Liver (tissue), 9 donors: ENCODE data around the gene ZNF837. TPM values are rescaled to one million over a fixed set of nuclear protein-coding genes. Genes with fewer than 3 reads are reported as not detected.

Experiments
- DNase-seq: peaks from one replicate; pipeline ENCODE4 v3.0.0-alpha.2; 2017; ENCODE audit warnings: low spot score
- H3K27ac ChIP-seq, 2 donors: one replicate each; pipeline ENCODE4 v1.7.0; 2013; ENCODE audit warnings: inconsistent platforms in 2 of 2, low read length in 2 of 2, control low read depth in 1 of 2, low read depth in 1 of 2, mild to moderate bottlenecking in 1 of 2
- H3K27me3 ChIP-seq, 4 donors: one replicate each; pipeline versions ENCODE4 v1.6.1 to v1.7.0; 2013; ENCODE audit warnings: low read length in 3 of 4, inconsistent platforms in 1 of 4, mild to moderate bottlenecking in 1 of 4, moderate library complexity in 1 of 4; ENCODE audit not compliant: control insufficient read depth in 4 of 4, insufficient read depth in 4 of 4
- H3K36me3 ChIP-seq, 4 donors: one replicate each; pipeline versions ENCODE4 v1.6.1 to v1.7.0; 2013; ENCODE audit warnings: low read length in 3 of 4, mild to moderate bottlenecking in 3 of 4, low read depth in 1 of 4, moderate library complexity in 1 of 4; ENCODE audit not compliant: control insufficient read depth in 4 of 4, insufficient read depth in 3 of 4
- H3K4me1 ChIP-seq, 4 donors: one replicate each; pipeline versions ENCODE4 v1.6.1 to v1.7.0; 2013; ENCODE audit warnings: low read length in 3 of 4, mild to moderate bottlenecking in 3 of 4, moderate library complexity in 1 of 4; ENCODE audit not compliant: control insufficient read depth in 4 of 4, insufficient read depth in 4 of 4
- H3K4me3 ChIP-seq, 3 donors: one replicate each; pipeline versions ENCODE4 v1.6.1 to v1.7.0; 2013; ENCODE audit warnings: low read length in 3 of 3, control low read depth in 1 of 3, low read depth in 1 of 3, mild to moderate bottlenecking in 1 of 3
- H3K9ac ChIP-seq, 2 donors: one replicate each; pipeline ENCODE4 v1.7.0; 2013; ENCODE audit warnings: low read length in 2 of 2, mild to moderate bottlenecking in 2 of 2, moderate library complexity in 2 of 2, control low read depth in 1 of 2, low read depth in 1 of 2
- H3K9me3 ChIP-seq, 4 donors: one replicate each; pipeline versions ENCODE4 v1.6.1 to v1.7.0; 2013; ENCODE audit warnings: low read length in 3 of 4; ENCODE audit not compliant: control insufficient read depth in 4 of 4
- ATF3 ChIP-seq: IDR thresholded peaks from 2 replicates; pipeline ENCODE4 v1.6.1; 2016; ENCODE audit warnings: antibody characterized with exemption
- CTCF ChIP-seq: fragments of 150-350 bp; IDR thresholded peaks from 2 replicates; pipeline ENCODE4 v1.5.1; 2017; ENCODE audit warnings: improper control_type of control experiment, low read depth, low read length; ENCODE audit not compliant: missing input control
- EGR1 ChIP-seq, 2 donors: IDR thresholded peaks; 2 replicates each; pipeline ENCODE4 v1.6.1; 2016 to 2018; ENCODE audit warnings: antibody characterized with exemption in 2 of 2, low read depth in 2 of 2
- GABPA ChIP-seq, 2 donors: IDR thresholded peaks in 1 of 2; conservative IDR thresholded peaks in 1 of 2; 2 replicates each; pipeline ENCODE4 v1.6.1; 2016; ENCODE audit warnings: antibody characterized with exemption in 2 of 2, mild to moderate bottlenecking in 1 of 2, moderate library complexity in 1 of 2
- HNF4A ChIP-seq, 2 donors: conservative IDR thresholded peaks; 2 replicates each; pipeline ENCODE4 v1.6.1; 2016; ENCODE audit warnings: antibody characterized with exemption in 2 of 2, mild to moderate bottlenecking in 2 of 2
- HNF4G ChIP-seq: IDR thresholded peaks from 2 replicates; pipeline ENCODE4 v1.6.1; 2016; ENCODE audit warnings: antibody characterized with exemption
- JUND ChIP-seq, 2 donors: IDR thresholded peaks; 2 replicates each; pipeline ENCODE4 v1.6.1; 2016; ENCODE audit warnings: antibody characterized with exemption in 2 of 2
- MAX ChIP-seq: IDR thresholded peaks from 2 replicates; pipeline ENCODE4 v1.6.1; 2016; ENCODE audit warnings: antibody characterized with exemption
- NR2F2 ChIP-seq: IDR thresholded peaks from 2 replicates; pipeline ENCODE4 v1.6.1; 2016; ENCODE audit warnings: antibody characterized with exemption
- RAD21 ChIP-seq, 2 donors: IDR thresholded peaks; 2 replicates each; pipeline ENCODE4 v1.6.1; 2016; ENCODE audit warnings: antibody characterized with exemption in 2 of 2, mild to moderate bottlenecking in 2 of 2
- REST ChIP-seq: IDR thresholded peaks from 2 replicates; pipeline ENCODE4 v1.6.1; 2016; ENCODE audit warnings: antibody characterized with exemption, mild to moderate bottlenecking
- RXRA ChIP-seq, 2 donors: IDR thresholded peaks; 2 replicates each; pipeline ENCODE4 v1.6.1; 2017 to 2018; ENCODE audit warnings: antibody characterized with exemption in 2 of 2, mild to moderate bottlenecking in 1 of 2
- YY1 ChIP-seq: IDR thresholded peaks from 2 replicates; pipeline ENCODE4 v1.6.1; 2016; ENCODE audit warnings: antibody characterized with exemption, mild to moderate bottlenecking
- ZBTB33 ChIP-seq: IDR thresholded peaks from 2 replicates; pipeline ENCODE4 v1.6.1; 2016; ENCODE audit warnings: antibody characterized with exemption
- WGBS: extraction: QIAGEN DNeasy Blood & Tissue Kit; methylation state at CpG from one replicate; pipeline ENCODE4 v1.1.7; 2013; 5-methylcytosine and 5-hydroxymethylcytosine counted together
- polyA plus RNA-seq, 2 donors: library from polyadenylated mRNA; stranded (reverse) in 1 of 2; unstranded in 1 of 2; fragments of 200-250 nt in 1 of 2; fragments of >200 nt in 1 of 2; fragmentation: Nextera tagmentation in 1 of 2; extraction: Ambion mirVana in 1 of 2; gene quantifications; one replicate each; pipeline versions ENCODE4 v1.2.1 to v1.2.3, GENCODE V29; 2013 to 2015
- total RNA-seq, 2 donors: library from RNA; depleted of rRNA; stranded (reverse); fragments of >200 nt; gene quantifications; one replicate each; pipeline ENCODE4 v1.2.3, GENCODE V29; 2014
- donor health status: healthy.
- donor health status: healthy.
- donor health status: healthy.
- donor health status: healthy.
- donor health status: healthy.

The ZNF837 gene
- total and polyA plus RNA-seq, 4 donors, result 0.54 to 3.6 (median 2.3) TPM

GRCh38 chr19:58367698-58368454, 13.0 kb downstream of the ZNF837 start:
- Histone ChIP-seq H3K9ac (no peak overlapping the region), H3K4me1 (peaks cover 4 to 10% (median 5%) of the 10 kb centered on the region in 4 donors), H3K9me3 (no peaks in the 10 kb centered on the region), H3K27me3 (no peaks in the 10 kb centered on the region), H3K4me3 (no peak overlapping the region), H3K27ac (no peak overlapping the region), H3K36me3 (peaks cover 0 to 2% (median 0%) of the 10 kb centered on the region in 4 donors)
- 79% methylated on average over 106 of the region's 106 CpGs for WGBS
- DNase-seq, result peak; percentile 32
- TF ChIP-seq RAD21 (IDR thresholded peaks at IDR 0.05) (no peak), CTCF (no peak), HNF4A (conservative IDR thresholded peaks at IDR 0.05) (no peak), MAX (no peak), GABPA (IDR thresholded peaks at IDR 0.05 in 1 of 2, conservative IDR thresholded peaks at IDR 0.05 in 1 of 2) (no peak), RXRA (IDR thresholded peaks at IDR 0.05) (no peak), JUND (IDR thresholded peaks at IDR 0.05) (no peak), REST (no peak), YY1 (no peak), ATF3 (no peak), NR2F2 (no peak), EGR1 (IDR thresholded peaks at IDR 0.05; ENCODE audit: low read depth in 2 of 2) (no peak), ZBTB33 (no peak), HNF4G (no peak)
